ENCODE results near the gene CLMN.

Gene CLMN

GRCh38 chr14:95302667-95303506 lies 16.8 kb downstream of the CLMN start:
- DNase-seq: no peak

GRCh38 chr14:95301527-95302187 lies 18.1 kb downstream of the CLMN start:
- DNase-seq: no peak

GRCh38 chr14:95300697-95301526 lies 18.8 kb downstream of the CLMN start:
- DNase-seq: no peak

- DNase-seq: no peak
These were observed 19.6 kb downstream of the CLMN start for GRCh38 chr14:95300002-95300696.

GRCh38 chr14:95299271-95299670 lies 20.4 kb downstream of the CLMN start:
- DNase-seq: no peak

- no peak for DNase-seq
These were observed 21.9 kb downstream of the CLMN start for GRCh38 chr14:95297832-95298231.

- no peak for DNase-seq
These were observed 22.7 kb downstream of the CLMN start for GRCh38 chr14:95296966-95297365.

GRCh38 chr14:95295600-95296376 lies 23.9 kb downstream of the CLMN start:
- no peak for DNase-seq

GRCh38 chr14:95294834-95295599 lies 24.7 kb downstream of the CLMN start:
- peak; percentile 55 for DNase-seq

GRCh38 chr14:95294320-95294719 lies 25.4 kb downstream of the CLMN start:
- no peak for DNase-seq

GRCh38 chr14:95293449-95293848 lies 26.3 kb downstream of the CLMN start:
- no peak for DNase-seq

- DNase-seq: no peak
These were observed 26.9 kb downstream of the CLMN start for GRCh38 chr14:95292660-95293425.

- peak; percentile 65 for DNase-seq
These were observed 27.7 kb downstream of the CLMN start for GRCh38 chr14:95291859-95292542.

- no peak for DNase-seq
These were observed 28.8 kb downstream of the CLMN start for GRCh38 chr14:95290871-95291431.

- DNase-seq: no peak
These were observed 29.7 kb downstream of the CLMN start for GRCh38 chr14:95290021-95290420.

GRCh38 chr14:95289323-95290010 lies 30.2 kb downstream of the CLMN start:
- DNase-seq: no peak

GRCh38 chr14:95288672-95289322 lies 30.9 kb downstream of the CLMN start:
- DNase-seq: no peak

GRCh38 chr14:95287176-95287754 lies 32.4 kb downstream of the CLMN start:
- DNase-seq: no peak
